Neural cell (in vitro differentiated cells): Measurements from ENCODE around the gene RNF44. TPM values are rescaled to one million over a fixed set of nuclear protein-coding genes. Genes with fewer than 3 reads are reported as not detected.

ENCODE experiments used
- H2AFZ ChIP-seq: fragments of 200-600, 300-800 bp; sonication (generic), shearing (Covaris generic); 2 replicates; pipeline ENCODE4 v1.6.0; 2014; ENCODE audit warnings: low read depth, mild to moderate bottlenecking, antibody characterized with exemption, low read length, moderate library complexity
- H3F3A ChIP-seq: fragments of 200-600 bp; shearing (Covaris generic); 2 replicates; pipeline ENCODE4 v1.6.1; 2016; ENCODE audit warnings: mild to moderate bottlenecking, moderate library complexity, mixed read lengths, antibody characterized with exemption, low read length; ENCODE audit not compliant: insufficient read depth, poor library complexity, severe bottlenecking
- H3K27ac ChIP-seq: fragments of 200-600, 300-800 bp; sonication (generic), shearing (Covaris generic); 2 replicates; pipeline ENCODE4 v1.5.1; 2014; ENCODE audit warnings: mild to moderate bottlenecking, low read length, moderate library complexity
- H3K27me3 ChIP-seq: fragments of 300-800, 200-600 bp; sonication (generic), shearing (Covaris generic); 2 replicates; pipeline ENCODE4 v1.6.0; 2014; ENCODE audit warnings: mild to moderate bottlenecking, low read depth, low read length, moderate library complexity; ENCODE audit not compliant: insufficient read depth
- H3K36me3 ChIP-seq: fragments of 300-800, 200-600 bp; sonication (generic), shearing (Covaris generic); 2 replicates; pipeline ENCODE4 v1.5.1; 2014; ENCODE audit warnings: mild to moderate bottlenecking, antibody characterized with exemption, low read length, moderate library complexity; ENCODE audit not compliant: insufficient read depth
- H3K4me2 ChIP-seq: fragments of 300-800, 200-600 bp; sonication (generic), shearing (Covaris generic); 2 replicates; pipeline ENCODE4 v1.6.0; 2014; ENCODE audit warnings: mild to moderate bottlenecking, low read length
- H3K4me3 ChIP-seq: fragments of 300-800, 200-600 bp; sonication (generic), shearing (Covaris generic); 2 replicates; pipeline ENCODE4 v1.5.1; 2014; ENCODE audit warnings: mild to moderate bottlenecking, low read length, moderate library complexity
- H3K79me2 ChIP-seq: fragments of 200-600 bp; shearing (Covaris generic); replicated peaks from 2 replicates; pipeline ENCODE4 v1.6.0; 2014; ENCODE audit warnings: mild to moderate bottlenecking, low read length, moderate library complexity; ENCODE audit not compliant: insufficient read depth
- H3K9ac ChIP-seq: fragments of 300-800, 200-600 bp; sonication (generic), shearing (Covaris generic); 2 replicates; pipeline ENCODE4 v1.6.1; 2016; ENCODE audit warnings: mild to moderate bottlenecking, low read length, mixed read lengths
- H3K9me2 ChIP-seq: fragments of 200-600 bp; shearing (Covaris generic); 2 replicates; pipeline ENCODE4 v1.6.1; 2016; ENCODE audit warnings: mild to moderate bottlenecking, low read length, mixed read lengths; ENCODE audit not compliant: insufficient read depth
- H3K9me3 ChIP-seq: fragments of 200-600, 300-800 bp; sonication (generic), shearing (Covaris generic); 2 replicates; pipeline ENCODE4 v1.6.1; 2016; ENCODE audit warnings: mild to moderate bottlenecking, mixed run types, low read length, moderate library complexity, mixed read lengths
- H4K20me1 ChIP-seq: fragments of 200-600 bp; shearing (Covaris generic); 2 replicates; pipeline ENCODE4 v1.6.1; 2016; ENCODE audit warnings: mild to moderate bottlenecking, mixed run types; ENCODE audit not compliant: insufficient read depth
- EP300 ChIP-seq: fragments of 450-650 bp; conservative IDR thresholded peaks from 2 replicates; pipeline ENCODE4 v1.6.1; 2014; ENCODE audit warnings: antibody characterized with exemption, mild to moderate bottlenecking, moderate library complexity; ENCODE audit not compliant: poor library complexity, severe bottlenecking
- EZH2 ChIP-seq: fragments of 200-600, 300-800 bp; shearing (Covaris generic), sonication (generic); IDR thresholded peaks from 2 replicates; pipeline ENCODE4 v1.6.1; 2014; ENCODE audit warnings: antibody characterized with exemption, low read length, borderline replicate concordance, mild to moderate bottlenecking; ENCODE audit not compliant: insufficient read depth, poor library complexity, severe bottlenecking
- MXI1 ChIP-seq: fragments of 450-650 bp; conservative IDR thresholded peaks from 2 replicates; pipeline ENCODE4 v1.6.1; 2014; ENCODE audit warnings: antibody characterized with exemption, mild to moderate bottlenecking; ENCODE audit not compliant: poor library complexity, severe bottlenecking
- POLR2AphosphoS5 ChIP-seq: IDR thresholded peaks from 2 replicates; pipeline ENCODE4 v1.6.1; 2012
- RAD21 ChIP-seq: fragments of 450-650 bp; conservative IDR thresholded peaks from 2 replicates; pipeline ENCODE4 v1.6.1; 2014; ENCODE audit warnings: antibody characterized with exemption, mild to moderate bottlenecking, moderate library complexity
- SMC3 ChIP-seq: fragments of 450-650 bp; conservative IDR thresholded peaks from 2 replicates; pipeline ENCODE4 v1.6.1; 2014; ENCODE audit warnings: antibody characterized with exemption, mild to moderate bottlenecking, moderate library complexity; ENCODE audit not compliant: poor library complexity
- TAF1 ChIP-seq: IDR thresholded peaks from 2 replicates; pipeline ENCODE4 v1.6.1; 2012; ENCODE audit warnings: low read depth
- polyA plus RNA-seq: library from polyadenylated mRNA; depleted of rRNA; stranded (reverse); fragments of >200 nt; gene quantifications from 2 replicates; pipeline ENCODE4 v1.2.3, GENCODE V29; 2014
- TF ChIP-seq, protein P1 (sequence below): fragments of 450-650 bp; IDR thresholded peaks from 2 replicates; pipeline ENCODE4 v1.5.1; 2014; ENCODE audit warnings: antibody characterized with exemption, mild to moderate bottlenecking, moderate library complexity; ENCODE audit not compliant: poor library complexity, severe bottlenecking
- TF ChIP-seq, protein P2 (sequence below): IDR thresholded peaks from 2 replicates; pipeline ENCODE4 v1.6.1; 2012; ENCODE audit warnings: borderline replicate concordance

The RNF44 gene
- polyA plus RNA-seq, 1 donor from 2014 or later = 22.2 TPM

DNA sequence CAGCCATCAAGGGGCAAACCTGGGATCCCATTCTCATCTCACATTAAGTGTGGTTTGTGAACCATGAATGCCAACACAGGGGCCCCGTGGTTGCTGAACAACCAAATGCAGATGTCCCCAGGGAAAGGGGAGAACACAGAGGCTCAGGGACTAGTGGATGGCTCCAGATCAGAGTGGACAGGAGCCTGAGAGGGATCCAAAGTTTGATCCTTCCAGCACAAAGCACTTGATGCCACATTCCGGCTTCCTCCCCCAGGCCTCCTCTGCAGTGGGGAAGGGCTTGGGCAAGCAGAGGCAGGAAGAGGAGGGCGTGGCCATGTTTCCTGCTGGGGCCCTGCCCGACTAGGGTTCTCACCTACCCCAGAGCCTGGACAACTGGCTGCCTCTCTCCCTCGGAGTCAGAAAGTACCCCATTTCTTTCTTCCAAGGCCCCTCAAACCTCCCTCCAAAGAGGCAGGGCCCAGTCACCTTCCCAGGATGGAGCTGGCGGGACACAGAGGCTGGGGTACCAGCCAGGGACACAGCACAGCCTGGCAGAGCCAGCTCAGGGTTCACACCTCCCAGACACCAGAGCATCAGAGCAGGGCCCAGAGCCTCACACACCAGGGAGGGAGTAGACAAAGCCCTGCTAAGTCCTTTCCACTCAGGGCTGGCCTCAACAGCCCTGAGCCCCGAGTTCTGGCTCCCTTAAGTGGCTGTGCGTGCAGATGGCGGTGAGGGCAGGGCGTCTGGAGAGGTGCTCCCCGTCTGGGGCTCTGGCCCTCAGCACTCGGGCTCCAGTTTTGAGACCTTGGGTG, 4.3 kb upstream of the RNF44 start:
- no peaks in the 10 kb centered on the region for H4K20me1 ChIP-seq
- H3F3A ChIP-seq = no peaks in the 10 kb centered on the region
- peaks cover 5% of the 10 kb centered on the region for H3K79me2 ChIP-seq
- no peak overlapping the region for H3K4me3 ChIP-seq
- no peak overlapping the region for H3K27ac ChIP-seq
- no peak overlapping the region for H3K9ac ChIP-seq
- H3K36me3 ChIP-seq = no peaks in the 10 kb centered on the region
- H3K4me2 ChIP-seq = no peak overlapping the region
- TF ChIP-seq EZH2 = no peak
- TF ChIP-seq, protein P1, sequence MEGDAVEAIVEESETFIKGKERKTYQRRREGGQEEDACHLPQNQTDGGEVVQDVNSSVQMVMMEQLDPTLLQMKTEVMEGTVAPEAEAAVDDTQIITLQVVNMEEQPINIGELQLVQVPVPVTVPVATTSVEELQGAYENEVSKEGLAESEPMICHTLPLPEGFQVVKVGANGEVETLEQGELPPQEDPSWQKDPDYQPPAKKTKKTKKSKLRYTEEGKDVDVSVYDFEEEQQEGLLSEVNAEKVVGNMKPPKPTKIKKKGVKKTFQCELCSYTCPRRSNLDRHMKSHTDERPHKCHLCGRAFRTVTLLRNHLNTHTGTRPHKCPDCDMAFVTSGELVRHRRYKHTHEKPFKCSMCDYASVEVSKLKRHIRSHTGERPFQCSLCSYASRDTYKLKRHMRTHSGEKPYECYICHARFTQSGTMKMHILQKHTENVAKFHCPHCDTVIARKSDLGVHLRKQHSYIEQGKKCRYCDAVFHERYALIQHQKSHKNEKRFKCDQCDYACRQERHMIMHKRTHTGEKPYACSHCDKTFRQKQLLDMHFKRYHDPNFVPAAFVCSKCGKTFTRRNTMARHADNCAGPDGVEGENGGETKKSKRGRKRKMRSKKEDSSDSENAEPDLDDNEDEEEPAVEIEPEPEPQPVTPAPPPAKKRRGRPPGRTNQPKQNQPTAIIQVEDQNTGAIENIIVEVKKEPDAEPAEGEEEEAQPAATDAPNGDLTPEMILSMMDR = no peak
- TF ChIP-seq TAF1 = no peak
- TF ChIP-seq RAD21 = no peak
- TF ChIP-seq SMC3 = no peak
- no peak for TF ChIP-seq POLR2AphosphoS5
- no peak for TF ChIP-seq MXI1
- no peak for TF ChIP-seq EP300
- H3K9me3 ChIP-seq = no peaks in the 10 kb centered on the region
- no peaks in the 10 kb centered on the region for H3K27me3 ChIP-seq
- H2AFZ ChIP-seq = no peak overlapping the region
- H3K9me2 ChIP-seq = no peaks in the 10 kb centered on the region

DNA sequence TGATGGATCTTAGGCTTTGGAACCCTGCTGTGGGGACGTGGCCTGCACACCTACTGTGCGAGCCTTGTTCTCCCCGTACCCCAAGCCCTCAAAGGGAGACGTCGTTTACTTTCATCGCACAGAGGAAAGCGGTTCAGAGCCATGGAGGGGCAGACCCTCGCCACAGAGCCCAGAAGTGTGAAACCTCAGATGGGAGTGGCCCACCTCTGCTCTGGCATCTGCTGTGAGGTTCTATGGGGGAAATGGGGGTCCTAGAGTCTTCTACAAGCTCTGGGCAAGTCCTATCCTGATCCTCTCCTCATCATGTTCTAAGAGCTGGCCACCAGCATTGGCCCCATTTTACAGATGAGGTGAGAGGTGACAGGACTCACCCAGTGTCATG, 3.7 kb upstream of the RNF44 start:
- H2AFZ ChIP-seq = no peak overlapping the region
- no peaks in the 10 kb centered on the region for H3F3A ChIP-seq
- H3K4me2 ChIP-seq = no peak overlapping the region
- H3K27ac ChIP-seq = no peak overlapping the region
- no peaks in the 10 kb centered on the region for H3K27me3 ChIP-seq
- no peak overlapping the region for H3K9ac ChIP-seq
- H3K9me3 ChIP-seq = no peaks in the 10 kb centered on the region
- no peak for TF ChIP-seq MXI1
- no peak for TF ChIP-seq RAD21
- no peak for TF ChIP-seq EZH2
- no peak for TF ChIP-seq TAF1
- TF ChIP-seq POLR2AphosphoS5 = no peak
- TF ChIP-seq, protein P2, sequence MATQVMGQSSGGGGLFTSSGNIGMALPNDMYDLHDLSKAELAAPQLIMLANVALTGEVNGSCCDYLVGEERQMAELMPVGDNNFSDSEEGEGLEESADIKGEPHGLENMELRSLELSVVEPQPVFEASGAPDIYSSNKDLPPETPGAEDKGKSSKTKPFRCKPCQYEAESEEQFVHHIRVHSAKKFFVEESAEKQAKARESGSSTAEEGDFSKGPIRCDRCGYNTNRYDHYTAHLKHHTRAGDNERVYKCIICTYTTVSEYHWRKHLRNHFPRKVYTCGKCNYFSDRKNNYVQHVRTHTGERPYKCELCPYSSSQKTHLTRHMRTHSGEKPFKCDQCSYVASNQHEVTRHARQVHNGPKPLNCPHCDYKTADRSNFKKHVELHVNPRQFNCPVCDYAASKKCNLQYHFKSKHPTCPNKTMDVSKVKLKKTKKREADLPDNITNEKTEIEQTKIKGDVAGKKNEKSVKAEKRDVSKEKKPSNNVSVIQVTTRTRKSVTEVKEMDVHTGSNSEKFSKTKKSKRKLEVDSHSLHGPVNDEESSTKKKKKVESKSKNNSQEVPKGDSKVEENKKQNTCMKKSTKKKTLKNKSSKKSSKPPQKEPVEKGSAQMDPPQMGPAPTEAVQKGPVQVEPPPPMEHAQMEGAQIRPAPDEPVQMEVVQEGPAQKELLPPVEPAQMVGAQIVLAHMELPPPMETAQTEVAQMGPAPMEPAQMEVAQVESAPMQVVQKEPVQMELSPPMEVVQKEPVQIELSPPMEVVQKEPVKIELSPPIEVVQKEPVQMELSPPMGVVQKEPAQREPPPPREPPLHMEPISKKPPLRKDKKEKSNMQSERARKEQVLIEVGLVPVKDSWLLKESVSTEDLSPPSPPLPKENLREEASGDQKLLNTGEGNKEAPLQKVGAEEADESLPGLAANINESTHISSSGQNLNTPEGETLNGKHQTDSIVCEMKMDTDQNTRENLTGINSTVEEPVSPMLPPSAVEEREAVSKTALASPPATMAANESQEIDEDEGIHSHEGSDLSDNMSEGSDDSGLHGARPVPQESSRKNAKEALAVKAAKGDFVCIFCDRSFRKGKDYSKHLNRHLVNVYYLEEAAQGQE = no peak
- TF ChIP-seq, protein P1 = no peak
- TF ChIP-seq SMC3 = no peak
- no peak for TF ChIP-seq EP300
- H3K4me3 ChIP-seq = no peak overlapping the region
- H3K36me3 ChIP-seq = no peaks in the 10 kb centered on the region
- H4K20me1 ChIP-seq = no peaks in the 10 kb centered on the region
- peaks cover 11% of the 10 kb centered on the region for H3K79me2 ChIP-seq
- no peaks in the 10 kb centered on the region for H3K9me2 ChIP-seq
